Measurements from ENCODE around the gene TEDC1.

Gene TEDC1

DNA sequence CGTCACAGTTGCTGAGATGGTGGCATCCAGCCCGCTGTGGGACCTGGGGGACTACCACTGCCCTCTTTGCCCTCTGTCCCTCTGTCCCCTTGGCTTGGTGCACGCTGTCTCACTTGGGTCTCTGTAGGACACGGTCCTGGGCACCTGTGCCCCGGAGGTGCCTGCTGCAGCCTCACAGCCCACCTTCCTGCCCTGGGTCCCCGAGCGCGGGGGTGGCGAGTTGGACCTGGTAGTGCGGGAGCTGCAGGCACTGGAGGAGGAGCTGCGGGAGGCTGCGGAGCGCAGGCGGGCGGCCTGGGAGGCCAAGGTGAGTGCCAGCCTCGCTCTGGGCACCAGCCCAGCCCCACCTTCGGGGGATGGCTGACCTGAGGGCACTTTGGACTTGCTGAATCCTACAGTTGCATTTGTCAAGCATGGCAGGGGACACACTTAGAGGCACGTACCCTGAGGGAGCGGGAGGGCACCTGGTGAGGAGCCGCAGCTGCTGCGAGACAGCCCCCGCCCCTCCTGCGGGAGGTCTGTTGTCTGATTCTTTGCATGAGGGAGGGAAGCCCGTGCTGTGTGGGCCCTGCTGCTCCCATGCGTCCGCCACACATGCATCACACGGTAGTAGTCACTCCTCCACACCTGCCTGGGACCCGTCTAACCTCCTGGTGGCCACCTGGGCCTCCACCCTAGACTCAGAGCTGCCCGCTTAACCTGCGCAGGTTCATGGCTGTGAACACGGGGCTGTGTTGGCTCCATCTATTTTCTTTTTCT lies 6.8 kb downstream of the TEDC1 start:
- DNase-seq = no peak

DNA sequence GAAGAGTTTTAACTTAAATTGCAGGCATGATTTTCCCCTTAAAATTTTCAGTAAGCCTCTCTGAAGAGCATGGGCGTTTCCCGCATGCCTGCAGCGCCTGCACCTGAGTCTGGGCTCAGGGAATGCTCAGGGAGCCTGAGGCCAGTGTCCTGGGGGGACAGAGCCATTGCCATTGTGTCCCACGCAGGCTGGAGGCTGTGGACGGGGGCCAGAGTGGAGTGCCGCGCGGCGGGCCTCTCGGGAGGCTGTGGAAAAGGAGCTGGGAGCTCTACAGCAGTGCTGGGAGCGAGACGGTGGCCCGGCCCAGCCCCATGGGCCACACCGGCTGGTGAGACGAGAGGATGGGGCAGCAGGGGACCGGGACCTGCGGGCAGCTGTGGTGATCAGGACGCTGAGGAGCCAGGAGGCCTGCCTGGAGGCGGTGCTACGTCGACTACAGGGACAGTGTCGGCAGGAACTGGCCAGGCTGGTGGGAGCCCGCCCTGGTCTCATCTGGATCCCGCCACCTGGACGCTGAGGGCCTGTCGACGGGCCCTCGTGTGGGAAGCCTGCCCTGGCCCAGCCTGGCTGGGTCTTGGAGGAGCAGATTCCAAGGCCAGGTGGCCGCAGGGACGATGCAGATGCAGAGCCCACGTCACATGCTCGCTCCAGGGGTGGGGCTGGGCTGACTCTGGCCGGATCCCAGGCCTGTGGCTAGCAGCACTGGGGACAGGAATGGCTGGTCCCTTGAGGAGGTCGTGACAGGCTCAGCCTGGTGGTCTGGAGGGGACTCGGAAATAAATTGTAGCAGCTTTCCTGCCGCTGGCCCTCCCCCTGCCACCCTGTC lies 7.6 kb downstream of the TEDC1 start:
- DNase-seq = no peak

DNA sequence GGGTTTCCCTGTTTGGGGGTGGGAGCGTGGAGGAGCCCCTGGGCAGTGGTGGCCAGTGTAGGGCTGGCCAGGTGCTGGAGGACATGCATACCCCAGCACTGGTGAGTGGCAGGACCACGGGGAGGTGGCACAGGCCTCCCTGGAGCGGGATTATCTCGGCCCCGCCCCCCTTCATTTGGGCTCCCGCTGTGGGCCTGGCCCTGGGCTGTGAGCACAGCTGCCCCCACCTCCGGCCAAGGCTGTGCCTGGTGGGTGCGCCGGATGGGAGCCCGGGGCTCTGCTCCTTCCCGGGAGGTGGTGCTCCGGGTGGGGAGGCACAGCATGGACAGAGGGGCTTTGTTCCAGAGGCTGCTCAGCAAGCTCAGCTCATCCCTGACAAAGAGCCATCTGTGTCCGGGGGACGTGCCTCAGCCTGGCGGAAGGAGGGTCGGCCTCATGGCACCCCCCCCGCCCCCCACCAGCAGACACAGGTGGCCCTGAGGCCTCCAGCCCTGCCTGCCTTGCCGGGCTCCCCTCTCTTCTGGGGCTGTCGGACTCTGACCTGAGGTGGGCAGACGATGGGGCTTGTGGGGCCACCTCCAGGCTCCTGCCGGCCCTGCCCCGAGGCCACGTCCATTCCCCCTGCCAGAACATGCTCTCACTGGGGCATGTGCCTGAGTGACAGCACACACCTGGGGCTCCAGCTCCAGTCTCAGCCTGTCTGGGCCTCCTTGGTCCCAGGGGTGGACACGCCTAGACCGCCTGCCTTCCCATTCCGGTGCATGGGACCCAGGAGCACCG lies 8.4 kb downstream of the TEDC1 start:
- no peak for DNase-seq

DNA sequence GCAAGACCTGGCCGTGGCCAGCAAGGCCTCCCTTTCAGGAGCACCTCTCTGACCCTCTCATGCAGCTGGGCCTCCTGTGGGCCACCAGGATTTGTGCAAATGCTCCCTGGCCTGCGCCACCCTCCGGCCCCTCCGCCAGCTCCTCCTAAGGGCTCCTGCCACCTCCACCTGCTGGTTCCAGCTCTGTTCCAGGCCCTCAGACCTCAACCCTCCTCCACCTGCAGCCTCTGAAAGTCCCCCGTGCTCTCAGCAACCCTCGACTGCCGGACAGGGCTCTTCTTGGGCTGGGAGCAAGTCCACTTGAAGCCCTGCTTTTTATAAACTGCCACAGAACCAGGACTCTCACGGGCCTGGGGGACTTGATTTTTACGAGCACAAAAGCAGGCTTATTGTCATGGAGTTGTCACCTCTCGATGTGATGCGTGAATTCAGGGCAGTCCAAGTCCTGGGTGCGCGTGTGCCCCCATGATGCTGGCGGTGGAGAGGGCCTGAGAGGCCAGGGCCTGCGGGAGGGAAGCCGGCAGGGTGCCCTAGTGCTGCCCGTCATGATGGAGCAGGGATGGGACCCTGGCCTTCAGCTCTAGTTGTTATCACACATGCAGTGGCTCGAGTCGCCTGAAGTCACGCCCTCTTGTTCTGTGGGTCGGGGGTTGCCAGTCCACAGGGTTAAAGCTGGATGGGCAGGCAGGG lies 9.1 kb downstream of the TEDC1 start:
- no peak for DNase-seq

DNA sequence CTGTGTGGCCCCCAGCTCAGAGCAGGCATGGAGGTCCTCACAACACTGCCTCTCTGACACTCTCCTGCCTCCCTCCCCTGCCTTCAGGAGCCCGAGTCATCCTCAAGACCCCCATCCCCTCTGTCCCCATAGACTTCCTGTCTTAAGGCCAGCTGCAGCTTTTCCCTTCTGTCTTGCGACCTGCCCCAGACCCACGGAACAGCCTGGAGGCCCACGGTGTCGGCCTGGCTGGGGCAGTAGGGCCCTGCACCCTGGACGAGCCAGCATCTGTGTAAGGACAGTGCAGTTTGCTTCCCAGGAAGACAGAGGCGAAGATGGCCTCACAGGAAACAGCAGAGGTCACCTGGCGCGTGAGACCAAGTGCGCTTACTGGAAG lies 9.7 kb downstream of the TEDC1 start:
- no peak for DNase-seq

DNA sequence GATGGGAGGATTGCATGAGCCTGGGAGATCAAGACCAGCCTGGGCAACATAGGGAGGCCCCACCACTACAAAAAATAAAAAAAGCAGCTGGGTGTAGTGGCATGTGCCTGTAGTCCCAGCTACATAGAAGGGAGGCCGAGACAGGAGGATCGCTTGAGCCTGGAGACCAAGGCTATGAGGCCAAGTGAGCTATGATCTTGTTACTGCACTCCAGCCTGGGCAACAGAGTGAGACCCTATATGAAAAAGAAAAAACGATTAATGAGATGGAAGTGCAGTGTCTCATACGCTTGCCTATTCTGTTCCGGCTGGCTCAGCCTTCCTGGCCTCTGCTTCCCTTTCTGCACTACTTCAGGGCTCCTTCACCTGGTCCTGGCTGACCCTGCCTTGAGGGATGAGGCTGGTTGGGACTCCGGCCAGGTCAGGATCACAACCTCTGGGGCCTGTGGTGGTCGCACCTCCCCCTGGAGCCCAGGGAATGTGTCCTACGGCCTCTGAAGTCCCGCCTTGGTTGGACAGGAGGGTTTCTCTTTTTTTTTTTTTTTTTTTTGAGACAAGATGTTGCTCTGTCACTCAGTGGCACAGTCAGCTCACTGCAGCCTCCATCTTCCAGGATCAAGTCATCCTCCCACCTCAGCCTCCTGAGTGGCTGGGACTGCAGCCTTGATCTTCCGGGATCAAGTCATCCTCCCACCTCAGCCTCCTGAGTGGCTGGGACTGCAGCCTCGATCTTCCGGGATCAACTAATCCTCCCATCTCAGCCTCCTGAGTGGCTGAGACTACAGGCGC lies 10.7 kb downstream of the TEDC1 start:
- no peak for DNase-seq

DNA sequence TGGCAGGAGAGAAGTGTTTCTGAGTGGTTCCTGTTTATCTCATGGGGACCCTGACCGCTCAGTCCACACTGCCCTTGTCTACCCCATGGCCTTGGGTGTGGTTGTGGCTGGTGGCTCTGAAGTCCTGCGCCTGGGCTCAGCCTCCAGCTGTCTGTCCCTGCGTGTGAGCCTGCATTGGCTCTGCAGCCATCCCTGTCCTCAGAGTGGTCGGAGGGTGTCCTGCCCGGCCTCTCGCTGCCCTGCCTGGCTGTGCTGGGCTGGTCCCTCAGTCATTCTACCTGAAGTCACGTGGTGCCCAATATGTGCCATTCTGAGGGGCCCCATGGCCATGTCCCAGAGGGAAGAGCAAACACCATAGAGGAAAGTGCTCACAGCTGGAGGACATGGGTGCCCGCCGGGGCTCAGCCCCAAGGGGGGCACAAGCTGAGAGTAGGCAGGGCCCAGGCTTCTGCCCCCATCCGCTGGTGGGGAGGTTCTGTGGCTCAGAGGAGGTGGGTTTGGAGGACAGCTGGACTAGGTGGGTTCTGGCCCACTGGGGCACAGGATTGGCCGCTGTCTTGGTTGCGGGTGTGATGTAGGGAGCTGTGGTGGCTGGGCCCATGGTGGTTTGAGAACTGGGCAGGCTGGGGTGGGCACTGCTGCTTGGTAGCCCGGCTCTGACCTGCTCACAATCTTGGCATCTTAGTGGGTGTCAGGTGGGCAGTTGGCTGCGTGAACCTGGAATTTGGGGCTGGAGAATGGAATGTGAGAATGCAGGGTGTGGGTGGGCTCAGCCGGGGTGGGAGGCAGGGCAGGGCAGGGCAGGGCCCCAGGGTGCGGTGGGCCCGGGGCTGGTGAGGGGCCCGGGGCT lies 11.6 kb downstream of the TEDC1 start:
- DNase-seq = no peak

DNA sequence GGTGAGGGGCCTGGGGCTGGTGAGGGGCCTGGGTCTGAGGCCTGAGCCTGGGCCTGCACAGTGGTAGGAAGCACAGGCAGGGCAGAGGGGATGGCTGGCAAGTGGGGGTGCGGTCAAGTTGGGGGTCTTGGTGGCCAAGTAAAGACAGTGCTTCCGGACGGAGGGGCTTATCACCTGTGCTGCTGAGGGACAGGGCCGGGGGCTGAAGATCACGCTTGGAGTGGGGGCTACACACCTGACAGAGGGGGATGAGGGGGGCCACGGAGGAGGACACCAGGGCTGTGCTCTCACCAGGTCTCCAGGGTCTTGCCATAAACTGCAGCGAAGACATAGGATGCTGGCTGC lies 12.2 kb downstream of the TEDC1 start:
- no peak for DNase-seq

DNA sequence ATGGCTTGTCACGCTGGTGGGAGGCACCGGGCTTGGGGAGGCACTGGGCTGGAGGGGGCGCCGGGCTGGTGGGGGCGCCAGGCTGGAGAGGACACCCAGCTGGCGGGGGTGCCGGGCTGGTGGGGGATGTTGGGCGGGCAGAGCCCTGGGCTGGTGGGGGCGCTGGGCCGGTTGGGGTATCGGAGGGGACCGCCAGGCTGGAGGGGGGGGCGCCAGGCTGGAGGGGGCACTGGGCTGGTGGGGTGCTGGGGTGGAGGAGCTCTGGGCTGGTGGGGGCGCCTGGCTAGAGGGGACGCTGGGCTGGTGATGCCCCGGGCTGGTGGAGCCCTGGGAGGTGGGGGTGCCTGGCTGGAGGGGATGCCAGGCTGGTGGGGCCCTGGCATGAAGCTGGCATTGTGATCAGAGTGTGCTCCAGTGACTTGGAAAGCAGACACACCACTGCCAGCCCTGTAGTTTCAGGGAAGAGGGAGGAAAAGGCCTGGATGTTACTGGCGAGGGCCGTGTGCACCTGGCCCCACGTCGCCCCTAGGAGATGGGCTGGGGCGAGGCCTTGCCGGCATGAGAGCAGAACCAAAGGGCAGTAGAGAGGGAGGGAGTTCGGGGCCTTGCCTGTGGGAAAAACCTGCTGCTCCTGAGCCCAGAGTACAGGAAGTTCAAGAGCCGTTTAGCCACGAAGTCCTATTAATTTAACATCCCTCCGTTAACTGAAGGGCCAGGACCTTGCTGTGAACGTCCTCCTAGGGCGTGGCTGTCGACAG lies 13.1 kb downstream of the TEDC1 start:
- no peak for DNase-seq

DNA sequence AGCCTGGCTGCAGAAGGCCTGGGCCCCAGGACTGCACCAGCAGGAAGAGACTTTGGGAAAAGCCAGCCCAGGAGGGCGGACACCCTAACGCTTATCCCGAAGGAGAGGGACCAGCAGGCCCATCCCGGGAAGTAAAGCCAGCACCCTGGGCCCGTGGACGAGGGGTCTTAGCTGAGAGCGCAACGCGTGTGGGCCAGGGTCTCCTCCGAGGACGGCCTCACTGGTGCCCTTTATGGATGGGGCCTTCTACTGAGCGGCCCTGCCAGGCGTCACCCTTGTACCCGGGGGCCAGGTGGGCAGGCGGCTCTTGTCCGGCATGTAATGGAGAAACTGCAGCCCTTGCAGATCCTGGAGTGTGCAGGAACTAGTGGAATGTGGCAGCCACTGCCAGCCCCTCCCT lies 14.1 kb downstream of the TEDC1 start:
- no peak for DNase-seq

DNA sequence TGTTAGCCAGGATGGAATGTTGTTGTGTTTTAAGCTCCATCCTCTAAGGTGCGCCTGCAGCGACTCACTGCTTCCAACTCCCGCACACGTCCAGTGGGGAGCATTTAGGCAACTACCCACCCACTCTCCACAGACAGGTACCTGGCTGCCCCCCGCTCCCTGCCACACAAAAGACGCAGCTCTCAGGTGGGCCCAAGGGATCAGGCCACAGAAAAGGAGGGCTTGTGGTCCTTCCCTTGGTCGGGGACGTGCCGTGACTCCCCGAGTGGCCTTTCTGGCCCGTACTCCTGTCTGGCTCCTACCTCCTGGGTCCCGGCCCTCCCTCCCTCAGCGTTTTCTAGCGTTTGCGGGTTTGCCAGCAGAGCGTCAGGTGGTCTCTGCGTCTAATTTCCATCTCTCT lies 16.2 kb downstream of the TEDC1 start:
- DNase-seq = no peak

DNA sequence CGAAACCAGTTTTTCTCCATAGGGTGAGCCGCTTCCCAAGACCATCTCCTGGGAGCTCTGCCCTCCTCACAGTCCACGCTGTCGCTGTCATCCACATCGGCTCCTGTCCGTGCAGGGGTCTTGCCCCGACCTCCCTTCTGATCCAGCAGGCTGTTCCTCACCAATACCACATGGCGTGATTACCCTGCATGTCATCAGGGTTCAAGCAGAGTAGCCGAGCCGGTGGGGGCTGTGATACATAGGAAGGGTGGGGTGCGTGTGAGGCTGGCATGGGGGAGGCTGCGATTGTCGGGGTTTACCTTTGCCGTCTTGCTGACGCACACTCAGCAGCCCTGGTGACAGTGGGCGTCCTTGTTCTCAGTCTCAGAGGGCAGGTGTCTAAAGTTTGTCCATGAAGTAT lies 17.0 kb downstream of the TEDC1 start:
- DNase-seq = no peak

DNA sequence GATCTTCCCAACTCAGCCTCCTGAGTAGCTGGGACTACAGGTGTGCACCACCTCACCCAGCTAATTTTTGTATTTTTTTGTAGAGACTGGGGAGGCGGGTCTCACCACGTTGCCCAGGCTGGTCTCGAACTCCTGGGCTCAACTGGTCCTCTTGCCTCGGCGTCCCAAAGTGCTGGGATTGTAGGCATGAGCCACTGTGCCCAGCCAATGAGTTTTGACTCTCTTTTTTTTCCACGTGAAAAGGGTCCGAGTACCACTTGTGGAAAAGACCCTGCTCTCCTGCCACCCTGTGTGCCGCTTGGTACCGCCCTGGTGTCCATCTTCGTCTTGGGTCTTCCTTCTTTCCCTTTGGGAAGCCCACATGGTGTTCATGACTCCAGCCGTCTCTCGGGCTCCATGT lies 17.6 kb downstream of the TEDC1 start:
- DNase-seq = no peak

DNA sequence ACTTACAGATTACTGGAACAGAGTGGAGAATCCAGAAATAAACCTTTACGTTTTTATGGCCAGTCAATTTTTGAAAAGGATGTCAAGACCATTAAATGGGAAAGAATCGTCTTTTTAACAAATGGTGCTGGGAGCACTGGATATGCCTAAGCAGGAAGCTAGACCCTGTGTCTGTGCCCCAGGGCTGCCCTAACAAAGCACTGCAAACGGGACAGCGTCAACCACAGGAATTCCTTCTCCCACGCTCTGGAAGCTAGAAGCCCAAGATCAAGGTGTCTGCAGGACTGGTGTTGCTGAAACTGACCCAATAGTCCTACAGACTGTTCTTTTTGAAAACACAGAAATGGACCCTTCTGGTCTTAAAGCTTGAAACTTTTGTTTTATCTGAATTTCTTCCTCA lies 26.1 kb downstream of the TEDC1 start:
- DNase-seq = no peak

DNA sequence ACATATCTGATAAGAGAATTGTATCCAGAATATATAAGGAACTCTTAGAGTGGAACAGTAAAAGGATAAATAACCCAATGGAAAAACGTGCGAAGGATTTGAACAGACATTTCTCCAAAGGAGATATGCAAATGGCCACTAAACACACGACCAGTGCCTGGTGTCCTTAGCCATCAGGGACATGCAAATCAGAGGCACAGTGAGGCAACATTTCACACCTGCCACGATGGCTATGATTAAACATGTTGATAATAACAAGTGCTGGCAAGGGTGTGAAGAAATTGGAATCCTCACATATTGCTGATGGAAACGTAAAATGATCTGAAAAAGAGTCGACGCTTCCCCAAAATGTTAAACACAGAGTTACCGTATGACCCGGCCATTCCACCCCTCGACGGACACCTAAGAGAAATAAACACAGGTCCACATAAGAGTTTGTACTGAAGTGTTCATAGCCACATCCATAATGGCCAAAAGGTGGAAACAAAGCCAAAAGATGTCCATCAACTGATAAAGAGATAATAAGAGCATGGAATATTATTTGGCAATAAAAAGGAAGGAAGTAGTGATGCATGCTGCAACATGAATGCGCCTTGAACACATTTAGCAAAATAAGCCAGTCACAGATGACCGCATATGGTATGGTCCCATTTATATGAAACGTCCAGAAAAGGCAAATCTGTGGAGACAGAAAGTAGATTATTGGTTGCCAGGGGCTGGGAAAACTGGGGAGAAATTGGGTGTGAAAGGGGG lies 29.1 kb downstream of the TEDC1 start:
- DNase-seq = no peak

DNA sequence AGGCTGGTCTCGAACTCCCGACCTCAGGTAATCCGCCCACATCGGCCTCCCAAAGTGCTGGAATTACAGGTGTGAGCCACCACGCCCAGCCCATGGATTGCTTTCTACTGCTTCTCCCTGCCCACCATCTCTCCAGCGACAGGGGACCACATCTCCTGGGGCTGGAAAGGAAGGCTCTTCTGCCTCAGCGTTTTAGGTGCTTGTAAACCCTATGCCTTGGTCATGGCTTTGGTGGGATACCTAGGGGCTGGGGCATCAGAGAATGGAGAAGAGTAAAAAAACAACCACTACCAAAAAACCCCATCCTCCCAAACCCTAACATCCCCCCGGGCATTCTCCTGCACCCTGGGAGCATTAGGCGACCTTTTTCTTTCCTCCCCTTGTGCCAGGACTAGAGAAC lies 34.3 kb downstream of the TEDC1 start:
- no peak for DNase-seq

DNA sequence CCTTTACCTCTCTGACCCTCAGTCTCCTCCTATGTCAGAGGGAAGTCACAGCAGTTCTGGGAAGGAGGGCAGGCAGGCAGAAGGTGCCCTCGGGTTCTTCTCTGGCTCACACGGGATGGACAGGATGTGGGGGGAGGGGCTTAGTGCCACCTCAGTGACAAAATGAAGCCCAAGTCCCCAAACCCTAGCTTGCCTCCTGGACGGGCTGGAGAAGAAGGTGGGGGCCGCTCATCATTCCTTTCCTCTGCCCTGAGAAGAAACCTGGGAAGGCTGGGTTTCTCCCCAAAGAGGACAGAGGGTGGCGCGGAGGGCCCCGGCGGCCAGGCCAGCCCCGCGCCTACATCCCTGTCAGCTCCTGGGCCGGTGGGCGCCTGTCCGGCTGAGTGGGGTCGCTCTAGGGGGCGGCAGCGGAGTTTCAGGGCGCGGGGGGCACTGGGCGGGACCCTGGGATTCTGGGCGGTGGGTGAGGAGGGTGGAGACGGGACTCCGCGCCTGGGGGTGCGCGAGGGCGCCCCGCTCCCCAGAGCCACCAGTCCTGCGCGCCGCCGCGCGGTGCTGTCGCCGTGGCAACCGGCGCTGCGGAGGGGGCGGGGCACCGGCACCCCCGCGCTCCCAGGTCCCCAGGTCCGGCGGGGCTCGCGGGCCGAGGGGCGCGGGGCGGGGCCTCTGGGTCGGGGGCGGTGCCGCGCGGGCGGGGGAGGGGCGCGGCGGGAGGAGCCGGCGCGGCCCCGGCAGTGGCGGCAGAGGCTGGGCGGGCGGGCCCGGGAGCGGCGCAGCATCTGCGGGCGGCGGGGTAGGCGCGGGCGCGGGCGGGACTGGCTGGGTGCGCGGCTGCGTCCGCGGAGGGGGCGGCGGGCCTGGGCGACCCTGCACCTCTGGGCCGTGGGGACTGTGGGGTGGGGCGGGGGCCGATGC lies 35.1 kb downstream of the TEDC1 start, which contains the start of gene TMEM121:
Gene TMEM121 (plus strand): TSS at position 723 of the 915 bp plus-strand sequence. CDS start 2,252 bp downstream, outside the sequence.
- peak; percentile 39 for DNase-seq

DNA sequence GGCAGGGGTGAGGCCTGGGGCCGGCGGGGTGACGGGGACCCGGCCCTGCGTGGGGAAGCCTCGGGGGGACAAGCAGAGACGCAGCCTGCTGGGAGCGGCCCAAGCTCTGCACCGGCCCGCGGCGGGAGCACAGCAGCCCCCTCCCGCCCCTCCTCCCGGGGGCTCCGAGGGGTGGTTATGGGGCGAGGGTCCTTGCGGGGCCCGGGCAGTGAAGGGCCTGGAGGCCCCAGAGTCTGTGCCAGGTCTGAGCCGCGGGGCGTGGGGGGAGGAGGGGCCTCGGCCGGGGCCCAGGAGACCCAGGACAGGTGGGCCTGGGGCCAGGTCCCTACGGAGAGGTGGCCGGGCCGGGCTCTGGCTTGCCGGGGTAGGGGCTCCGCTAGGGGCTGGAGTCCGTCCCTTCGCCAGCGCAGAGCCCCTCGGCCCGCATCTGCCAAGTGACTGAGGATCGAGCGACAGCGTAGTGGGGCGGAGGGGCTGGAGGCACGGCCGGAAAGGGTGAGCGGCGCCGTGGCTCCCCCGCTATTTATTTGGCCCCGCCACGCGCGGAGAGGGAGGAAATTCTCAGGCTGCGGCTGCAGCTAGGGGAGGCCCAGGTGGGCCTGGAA lies 35.8 kb downstream of the TEDC1 start:
- no peak for DNase-seq

Data from NCI-H1105 treated with DMSO at 0.1 percent for 48 hours (cell line).